Measurements from ENCODE around the gene APOLD1.

Gene APOLD1

DNA sequence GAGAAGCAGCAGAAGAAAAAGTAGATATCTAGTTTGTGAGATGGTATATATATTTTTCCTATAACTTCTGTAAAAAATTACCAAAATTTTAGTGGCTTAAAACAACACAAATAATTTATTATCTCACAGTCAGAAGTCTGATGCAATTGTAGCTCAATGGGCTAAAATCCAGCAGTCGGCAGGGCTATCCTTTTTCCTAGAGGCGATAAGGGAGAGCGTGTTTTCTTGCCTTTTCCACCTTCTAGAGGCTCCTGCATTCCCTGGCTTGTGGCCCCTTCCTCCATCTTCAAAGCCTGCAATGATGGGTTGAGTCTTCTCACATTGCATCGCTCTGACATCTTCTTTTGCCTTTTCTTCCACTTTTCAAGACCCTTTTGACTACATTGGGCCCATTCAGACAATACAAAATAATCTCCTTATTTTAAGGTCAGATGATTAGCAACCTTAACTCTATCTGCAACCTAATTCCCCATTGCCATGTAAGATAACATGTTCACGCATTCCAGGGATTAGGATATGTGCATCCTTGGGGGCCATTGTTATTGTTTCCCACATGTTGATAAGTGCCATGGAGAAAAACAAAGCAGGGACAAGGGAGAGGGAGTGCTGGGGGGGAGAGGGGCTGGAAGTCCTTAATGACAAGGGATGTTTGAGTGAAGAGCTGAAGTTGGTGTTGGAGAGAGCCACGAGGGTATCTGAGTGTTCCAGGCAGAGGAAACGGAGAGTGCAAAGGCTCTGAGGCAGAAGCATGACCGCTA lies 13.9 kb downstream of the APOLD1 start:
- TF ChIP-seq SIN3A (IDR thresholded peaks at IDR 0.05; ENCODE audit: borderline replicate concordance, insufficient read depth, low read length), result no peak
- no peak for TF ChIP-seq TAF1 (IDR thresholded peaks at IDR 0.05; ENCODE audit: borderline replicate concordance, insufficient read depth, low read length)
- TF ChIP-seq FOXP2 (optimal IDR thresholded peaks at IDR 0.05; ENCODE audit: borderline replicate concordance, extremely low read depth, extremely low read length, insufficient read depth), result no peak
- TF ChIP-seq, protein P1, sequence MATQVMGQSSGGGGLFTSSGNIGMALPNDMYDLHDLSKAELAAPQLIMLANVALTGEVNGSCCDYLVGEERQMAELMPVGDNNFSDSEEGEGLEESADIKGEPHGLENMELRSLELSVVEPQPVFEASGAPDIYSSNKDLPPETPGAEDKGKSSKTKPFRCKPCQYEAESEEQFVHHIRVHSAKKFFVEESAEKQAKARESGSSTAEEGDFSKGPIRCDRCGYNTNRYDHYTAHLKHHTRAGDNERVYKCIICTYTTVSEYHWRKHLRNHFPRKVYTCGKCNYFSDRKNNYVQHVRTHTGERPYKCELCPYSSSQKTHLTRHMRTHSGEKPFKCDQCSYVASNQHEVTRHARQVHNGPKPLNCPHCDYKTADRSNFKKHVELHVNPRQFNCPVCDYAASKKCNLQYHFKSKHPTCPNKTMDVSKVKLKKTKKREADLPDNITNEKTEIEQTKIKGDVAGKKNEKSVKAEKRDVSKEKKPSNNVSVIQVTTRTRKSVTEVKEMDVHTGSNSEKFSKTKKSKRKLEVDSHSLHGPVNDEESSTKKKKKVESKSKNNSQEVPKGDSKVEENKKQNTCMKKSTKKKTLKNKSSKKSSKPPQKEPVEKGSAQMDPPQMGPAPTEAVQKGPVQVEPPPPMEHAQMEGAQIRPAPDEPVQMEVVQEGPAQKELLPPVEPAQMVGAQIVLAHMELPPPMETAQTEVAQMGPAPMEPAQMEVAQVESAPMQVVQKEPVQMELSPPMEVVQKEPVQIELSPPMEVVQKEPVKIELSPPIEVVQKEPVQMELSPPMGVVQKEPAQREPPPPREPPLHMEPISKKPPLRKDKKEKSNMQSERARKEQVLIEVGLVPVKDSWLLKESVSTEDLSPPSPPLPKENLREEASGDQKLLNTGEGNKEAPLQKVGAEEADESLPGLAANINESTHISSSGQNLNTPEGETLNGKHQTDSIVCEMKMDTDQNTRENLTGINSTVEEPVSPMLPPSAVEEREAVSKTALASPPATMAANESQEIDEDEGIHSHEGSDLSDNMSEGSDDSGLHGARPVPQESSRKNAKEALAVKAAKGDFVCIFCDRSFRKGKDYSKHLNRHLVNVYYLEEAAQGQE (IDR thresholded peaks at IDR 0.05; ENCODE audit: insufficient read depth in 1 of 2, low read depth in 2 of 2, low read length in 2 of 2), result no peak
- TF ChIP-seq POLR2AphosphoS5 (IDR thresholded peaks at IDR 0.05; ENCODE audit: low read depth, low read length), result no peak

DNA sequence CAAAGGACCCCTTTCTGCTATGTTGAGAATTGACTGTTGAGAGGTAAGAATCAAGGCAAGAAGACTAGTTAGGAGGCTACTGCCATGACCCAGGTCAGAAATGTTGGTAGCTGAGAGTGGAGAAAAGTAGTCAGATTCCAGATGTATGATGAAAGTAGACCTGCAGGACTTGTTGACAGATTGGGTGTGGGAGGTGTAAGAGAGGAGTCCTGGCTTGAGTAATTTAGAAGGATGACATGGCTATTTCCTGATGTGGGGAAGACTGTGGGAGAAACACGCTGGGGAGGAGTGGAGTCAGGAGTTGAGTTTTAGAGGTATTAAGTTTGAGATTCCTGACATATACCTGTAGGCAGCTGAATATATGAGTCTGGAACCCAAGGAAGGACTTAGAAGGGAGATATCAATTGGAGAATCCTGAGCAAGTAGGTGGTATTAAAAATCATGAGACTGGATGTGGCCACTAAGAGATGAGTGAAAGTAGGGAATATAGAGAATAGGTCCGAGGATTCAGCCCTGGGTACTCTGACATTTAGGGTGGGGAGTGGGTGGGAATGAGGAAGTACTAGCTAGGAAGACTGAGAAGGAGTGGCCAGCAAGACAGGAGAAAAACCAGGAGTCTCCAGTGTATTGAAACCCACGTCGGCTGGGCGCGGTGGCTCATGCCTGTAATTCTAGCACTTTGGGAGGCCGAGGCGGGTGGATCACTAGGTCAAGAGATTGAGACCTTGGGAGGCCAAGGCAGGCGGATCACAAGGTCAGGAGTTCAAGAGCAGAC lies 15.1 kb downstream of the APOLD1 start:
- TF ChIP-seq POLR2AphosphoS5 (IDR thresholded peaks at IDR 0.05; ENCODE audit: low read depth, low read length) (no peak), SIN3A (IDR thresholded peaks at IDR 0.05; ENCODE audit: borderline replicate concordance, insufficient read depth, low read length) (no peak), FOXP2 (optimal IDR thresholded peaks at IDR 0.05; ENCODE audit: borderline replicate concordance, extremely low read depth, extremely low read length, insufficient read depth) (no peak), TAF1 (IDR thresholded peaks at IDR 0.05; ENCODE audit: borderline replicate concordance, insufficient read depth, low read length) (no peak)
- TF ChIP-seq, protein P1 (IDR thresholded peaks at IDR 0.05; ENCODE audit: insufficient read depth in 1 of 2, low read depth in 2 of 2, low read length in 2 of 2), result no peak

DNA sequence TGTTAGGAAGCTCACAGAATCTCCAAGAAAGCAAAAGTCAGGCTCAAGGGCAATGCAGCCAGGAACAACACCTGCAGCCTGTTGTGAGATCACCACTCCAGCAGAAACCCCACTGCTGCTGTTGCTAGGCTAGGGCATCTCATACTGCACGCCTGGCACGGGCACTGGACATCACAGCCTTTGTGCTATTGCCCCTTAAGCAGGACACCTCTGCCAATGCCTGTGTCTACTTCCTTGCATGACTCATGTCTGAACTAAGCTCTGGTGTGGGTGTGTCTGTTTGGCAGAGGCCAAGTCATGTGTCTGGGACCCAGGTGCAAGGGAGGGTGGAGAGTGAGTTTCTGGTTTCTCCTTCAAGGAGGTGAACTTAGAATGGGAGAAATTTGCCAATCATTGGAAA lies 17.7 kb downstream of the APOLD1 start:
- peak; percentile 49; the same call in 1 of the 2 replicates for TF ChIP-seq SIN3A (IDR thresholded peaks at IDR 0.05; ENCODE audit: borderline replicate concordance, insufficient read depth, low read length)
- TF ChIP-seq TAF1 (IDR thresholded peaks at IDR 0.05; ENCODE audit: borderline replicate concordance, insufficient read depth, low read length), result no peak
- TF ChIP-seq, protein P1 (IDR thresholded peaks at IDR 0.05; ENCODE audit: insufficient read depth in 1 of 2, low read depth in 2 of 2, low read length in 2 of 2), result no peak
- TF ChIP-seq POLR2AphosphoS5 (IDR thresholded peaks at IDR 0.05; ENCODE audit: low read depth, low read length), result no peak
- no peak for TF ChIP-seq FOXP2 (optimal IDR thresholded peaks at IDR 0.05; ENCODE audit: borderline replicate concordance, extremely low read depth, extremely low read length, insufficient read depth)

DNA sequence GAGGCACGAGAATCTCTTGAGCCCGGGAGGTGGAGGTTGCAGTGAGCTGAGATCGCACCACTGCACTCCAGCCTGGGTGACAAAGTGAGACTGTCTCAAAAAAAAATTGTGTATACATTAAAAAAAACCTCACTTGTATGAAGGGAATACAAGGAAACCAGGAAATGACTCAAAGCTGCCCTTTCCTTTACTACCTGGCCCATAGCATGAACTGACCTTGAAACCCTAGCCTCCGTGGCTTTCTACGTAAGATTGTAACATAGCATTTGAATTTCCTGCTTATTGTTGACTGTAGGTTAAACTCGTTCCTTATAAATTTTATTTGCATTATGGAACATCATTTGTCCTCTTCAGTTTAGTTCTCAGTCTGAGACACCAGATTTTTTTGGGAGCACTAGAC lies 18.6 kb downstream of the APOLD1 start:
- TF ChIP-seq, protein P1 (IDR thresholded peaks at IDR 0.05; ENCODE audit: insufficient read depth in 1 of 2, low read depth in 2 of 2, low read length in 2 of 2), result no peak
- TF ChIP-seq FOXP2 (optimal IDR thresholded peaks at IDR 0.05; ENCODE audit: borderline replicate concordance, extremely low read depth, extremely low read length, insufficient read depth) (no peak), TAF1 (IDR thresholded peaks at IDR 0.05; ENCODE audit: borderline replicate concordance, insufficient read depth, low read length) (no peak), POLR2AphosphoS5 (IDR thresholded peaks at IDR 0.05; ENCODE audit: low read depth, low read length) (no peak), SIN3A (IDR thresholded peaks at IDR 0.05; ENCODE audit: borderline replicate concordance, insufficient read depth, low read length) (no peak)
